ENCODE data around the gene ALAS1. TPM values are rescaled to one million over a fixed set of nuclear protein-coding genes. Genes with fewer than 3 reads are reported as not detected.

Gene ALAS1
- total and polyA plus RNA-seq, 2 experiments from 2014 or later, result 17.8 to 42.8 TPM

GRCh38 chr3:52254608-52255007 lies 56.6 kb downstream of the ALAS1 start:
- peaks cover 2% of the 10 kb centered on the region for H3K27me3 Mint-ChIP-seq (ENCODE audit: insufficient read depth, low read depth, poor library complexity)

More at GRCh38 chr3:52254608-52255007, 56.6 kb downstream of the ALAS1 start:
- Histone ChIP-seq H3K36me3 (ENCODE audit: insufficient read depth) (peaks cover 52% of the 10 kb centered on the region), H3K27ac (ENCODE audit: low read depth) (no peak overlapping the region), H2AFZ (no peak overlapping the region), H4K20me1 (replicated peaks; ENCODE audit: insufficient read depth) (peaks cover 26% of the 10 kb centered on the region), H3K79me2 (replicated peaks; ENCODE audit: insufficient read depth) (0 out of 2 replicates have a peak, but pooled peaks cover 8% of the 10 kb centered on the region), H3K9me2 (ENCODE audit: insufficient read depth) (no peaks in the 10 kb centered on the region), H3K4me3 (no peak overlapping the region), H3K27me3 (ENCODE audit: insufficient read depth) (no peaks in the 10 kb centered on the region), H3F3A (replicated peaks; ENCODE audit: low read depth) (peaks cover 16% of the 10 kb centered on the region), H3K4me2 (no peak overlapping the region), H3K4me1 (ENCODE audit: insufficient read depth) (no peaks in the 10 kb centered on the region)
- H3K4me1 Mint-ChIP-seq, result no peaks in the 10 kb centered on the region
- TF ChIP-seq ZNF462 (CRISPR knock-in tag; IDR thresholded peaks at IDR 0.05), result no peak
- TF ChIP-seq CREB1 (CRISPR knock-in tag; IDR thresholded peaks at IDR 0.05; ENCODE audit: low read depth), result no peak
- no peak for TF ChIP-seq REST (IDR thresholded peaks at IDR 0.05; ENCODE audit: unreplicated experiment)
- TF ChIP-seq ETS1 (IDR thresholded peaks at IDR 0.05), result no peak
- no peak for TF ChIP-seq ZNF114 (CRISPR knock-in tag; IDR thresholded peaks at IDR 0.05)
- TF ChIP-seq NANOG (IDR thresholded peaks at IDR 0.05; ENCODE audit: borderline replicate concordance), result no peak
- TF ChIP-seq EZH2phosphoT487 (IDR thresholded peaks at IDR 0.05; ENCODE audit: unreplicated experiment), result no peak
- no peak for TF ChIP-seq JUNB (IDR thresholded peaks at IDR 0.05; ENCODE audit: unreplicated experiment)
- no peak for TF ChIP-seq STAT1 (IDR thresholded peaks at IDR 0.05; ENCODE audit: unreplicated experiment)
- TF ChIP-seq EZH2 (IDR thresholded peaks at IDR 0.05; ENCODE audit: low read depth, unreplicated experiment), result no peak
- TF ChIP-seq CTCF (conservative IDR thresholded peaks at IDR 0.05; ENCODE audit: low read depth in 2 of 2), result no peak
- no peak for TF ChIP-seq ZNF331 (CRISPR knock-in tag; IDR thresholded peaks at IDR 0.05; ENCODE audit: low read depth)
- TF ChIP-seq POLR2AphosphoS5 (IDR thresholded peaks at IDR 0.05; ENCODE audit: low read depth), result no peak
- H3K36me3 Mint-ChIP-seq (ENCODE audit: low read depth), result peaks cover 74% of the 10 kb centered on the region
- no peak for DNase-seq (ENCODE audit: low spot score)
- H3K27ac Mint-ChIP-seq, result no peak overlapping the region
- ATAC-seq, result no peak
- H3K9me3 Mint-ChIP-seq, result no peaks in the 10 kb centered on the region
- H3K4me3 Mint-ChIP-seq, result no peak overlapping the region

Measured in GM23338 (cell line).